Suppressor macrophage (primary cell): ENCODE data around the gene HYLS1.
"Not testable (repeated sequence)": the region's sequence is repeated elsewhere in the genome, so short reads cannot be mapped to it uniquely, and the experiment has no call there.

Experiments
- DNase-seq, 4 experiments: peaks; one replicate each; pipeline ENCODE4 v3.0.0-alpha.2; 2020 to 2022
- total RNA-seq, 17 experiments: gene quantifications; one replicate each; lab custom pipeline; 2026; ENCODE audit warnings: mixed read lengths in 6 of 17, inconsistent platforms in 3 of 17; lab: John Stamatoyannopoulos, UW

HYLS1 gene
- 2.3 to 9.6 (median 4.5) reads per million in 17 experiments for total RNA-seq

GRCh38 chr11:125887373-125888324, at the start of gene HYLS1:
TSS of gene HYLS1 (plus strand) at chr11:125887668. CDS start at chr11:125899369, 11,701 bp downstream.
- DNase-seq = peak; percentile 97 to 98 (median 98)

GRCh38 chr11:125842321-125842948, 45.0 kb upstream of the HYLS1 start:
- DNase-seq = peak; percentile 15 to 43 (median 36)

GRCh38 chr11:125846188-125846587, 41.3 kb upstream of the HYLS1 start:
- DNase-seq = no peak

GRCh38 chr11:125857670-125858069, 29.8 kb upstream of the HYLS1 start:
- not testable (repeated sequence) for DNase-seq

GRCh38 chr11:125862786-125863185, 24.7 kb upstream of the HYLS1 start:
- not testable (repeated sequence) for DNase-seq

- DNase-seq = not testable (repeated sequence)
Measured at GRCh38 chr11:125865354-125865753, 22.1 kb upstream of the HYLS1 start.

GRCh38 chr11:125869521-125869920, 17.9 kb upstream of the HYLS1 start:
- no peak for DNase-seq

- DNase-seq = peak in 2 of 4 experiments; percentile 9 to 34
Measured at GRCh38 chr11:125871391-125872137, 15.9 kb upstream of the HYLS1 start.

- peak in 2 of 4 experiments; percentile 7 for DNase-seq
Measured at GRCh38 chr11:125872138-125872491, 15.4 kb upstream of the HYLS1 start.

- no peak for DNase-seq
Measured at GRCh38 chr11:125873881-125874555, 13.4 kb upstream of the HYLS1 start.

- DNase-seq = peak; percentile 76 to 85 (median 78)
Measured at GRCh38 chr11:125874556-125875124, 12.8 kb upstream of the HYLS1 start.

GRCh38 chr11:125881291-125881690, 6.2 kb upstream of the HYLS1 start:
- no peak for DNase-seq

GRCh38 chr11:125883375-125883774, 4.1 kb upstream of the HYLS1 start:
- no peak for DNase-seq

- DNase-seq = peak; percentile 29 to 57 (median 55)
Measured at GRCh38 chr11:125886997-125887372, 483 bp upstream of the HYLS1 start.

GRCh38 chr11:125890447-125891100, 3.1 kb downstream of the HYLS1 start:
- DNase-seq = no peak

GRCh38 chr11:125892071-125892470, 4.6 kb downstream of the HYLS1 start:
- no peak for DNase-seq

GRCh38 chr11:125892994-125893393, 5.5 kb downstream of the HYLS1 start:
- no peak for DNase-seq

GRCh38 chr11:125901872-125902271, 14.4 kb downstream of the HYLS1 start:
- no peak for DNase-seq

GRCh38 chr11:125902277-125902926, 14.9 kb downstream of the HYLS1 start:
- peak in 1 of 4 experiments; percentile 7 for DNase-seq

- DNase-seq = peak; percentile 85 to 96 (median 93)
Measured at GRCh38 chr11:125902927-125903710, 15.7 kb downstream of the HYLS1 start, which contains the start of gene PUS3. TSS of gene PUS3 (minus strand) at chr11:125903206. CDS start at chr11:125896284, 6,922 bp downstream.
